22Rv1 (cell line): ENCODE measurements around the gene GPRC5A.

Source experiments
- H3K27ac ChIP-seq: fragments of 450-650 bp; 2 replicates; pipeline ENCODE4 v1.5.1; 2017
- CTCF ChIP-seq: fragments of 450-650 bp; IDR thresholded peaks from 2 replicates; pipeline ENCODE4 v1.5.1; 2017; ENCODE audit warnings: mild to moderate bottlenecking
- ZFX ChIP-seq: fragments of 450-650 bp; IDR thresholded peaks from 2 replicates; pipeline ENCODE4 v1.6.1; 2017; ENCODE audit warnings: antibody characterized with exemption, borderline replicate concordance

Gene GPRC5A

GRCh38 chr12:12901158-12901791, 9.9 kb downstream of the GPRC5A start:
- no peak overlapping the region for H3K27ac ChIP-seq
- TF ChIP-seq CTCF = no peak
- TF ChIP-seq ZFX = no peak

GRCh38 chr12:12902036-12902435, 10.7 kb downstream of the GPRC5A start:
- no peak overlapping the region for H3K27ac ChIP-seq
- TF ChIP-seq CTCF (no peak), ZFX (no peak)

- no peak for TF ChIP-seq CTCF
- no peak for TF ChIP-seq ZFX
- no peak overlapping the region for H3K27ac ChIP-seq
Measured at GRCh38 chr12:12903642-12904609, 12.6 kb downstream of the GPRC5A start.

GRCh38 chr12:12907552-12907951, 16.2 kb downstream of the GPRC5A start:
- TF ChIP-seq ZFX (no peak), CTCF (no peak)

GRCh38 chr12:12908252-12908651, 16.9 kb downstream of the GPRC5A start:
- TF ChIP-seq ZFX = no peak
- TF ChIP-seq CTCF = no peak

More at GRCh38 chr12:12907552-12907951, 16.2 kb downstream of the GPRC5A start:
- H3K27ac ChIP-seq = no peak overlapping the region

GRCh38 chr12:12908711-12909110, 17.3 kb downstream of the GPRC5A start:
- TF ChIP-seq CTCF (no peak), ZFX (no peak)
- no peak overlapping the region for H3K27ac ChIP-seq

More at GRCh38 chr12:12908252-12908651, 16.9 kb downstream of the GPRC5A start:
- H3K27ac ChIP-seq = no peak overlapping the region
